GM10847 (cell line): Measurements from ENCODE around the gene ZMAT5.

Source experiments
- POLR2A ChIP-seq: IDR thresholded peaks from 2 replicates; pipeline ENCODE4 v1.6.1; 2011; ENCODE audit not compliant: insufficient read length; ENCODE audit errors: extremely low read depth

Gene ZMAT5

DNA sequence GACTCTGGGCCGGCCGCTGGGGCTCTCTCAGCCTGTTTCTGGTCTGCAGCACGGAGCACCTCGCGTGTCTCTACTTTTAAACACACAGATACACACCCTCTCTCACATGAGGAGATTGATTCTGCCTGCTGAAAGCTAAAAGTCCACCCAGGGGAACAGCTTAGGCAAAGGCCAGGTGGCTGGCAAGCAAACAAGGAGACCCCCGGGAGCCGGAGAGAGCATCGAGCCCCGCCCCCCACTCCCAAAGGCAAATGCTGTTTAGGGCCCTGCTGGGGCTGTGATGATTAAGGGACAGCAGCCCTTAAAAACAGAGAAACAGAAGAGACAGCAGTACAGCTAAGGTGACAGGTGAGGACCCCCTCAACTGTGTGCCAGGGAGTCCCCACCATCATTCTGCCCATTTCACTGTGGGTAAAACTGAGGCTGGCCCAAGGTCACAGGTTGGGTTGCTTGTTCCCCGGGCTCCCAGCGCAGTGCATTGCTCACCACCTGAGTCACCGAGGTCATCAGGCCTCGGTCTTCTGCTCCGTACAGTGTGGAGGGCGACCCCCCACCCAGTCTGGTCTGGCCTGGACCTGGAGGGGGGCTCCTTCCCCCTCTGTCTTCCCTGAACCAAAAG lies 40.2 kb downstream of the ZMAT5 start:
- no peak for TF ChIP-seq POLR2A

DNA sequence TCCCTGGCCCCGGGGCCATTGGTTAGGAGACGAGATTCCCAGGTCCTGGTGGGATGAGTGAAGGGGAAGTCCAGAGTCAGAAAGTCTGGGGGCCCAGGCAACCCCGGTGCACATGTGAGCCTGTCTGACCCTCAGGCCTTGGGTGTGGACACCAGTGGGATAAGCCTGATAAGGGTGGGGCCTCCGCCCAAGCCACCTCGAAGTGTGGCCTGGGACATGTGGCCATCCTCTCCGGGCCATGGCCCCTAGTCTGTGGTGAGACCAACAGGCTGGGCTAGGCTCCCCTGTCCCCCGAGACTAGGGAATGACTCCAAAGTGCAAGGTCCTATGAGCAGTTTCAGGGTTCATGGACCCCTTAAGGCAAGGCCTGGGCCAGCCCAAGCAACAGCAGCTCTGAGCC lies 40.7 kb downstream of the ZMAT5 start:
- no peak for TF ChIP-seq POLR2A

DNA sequence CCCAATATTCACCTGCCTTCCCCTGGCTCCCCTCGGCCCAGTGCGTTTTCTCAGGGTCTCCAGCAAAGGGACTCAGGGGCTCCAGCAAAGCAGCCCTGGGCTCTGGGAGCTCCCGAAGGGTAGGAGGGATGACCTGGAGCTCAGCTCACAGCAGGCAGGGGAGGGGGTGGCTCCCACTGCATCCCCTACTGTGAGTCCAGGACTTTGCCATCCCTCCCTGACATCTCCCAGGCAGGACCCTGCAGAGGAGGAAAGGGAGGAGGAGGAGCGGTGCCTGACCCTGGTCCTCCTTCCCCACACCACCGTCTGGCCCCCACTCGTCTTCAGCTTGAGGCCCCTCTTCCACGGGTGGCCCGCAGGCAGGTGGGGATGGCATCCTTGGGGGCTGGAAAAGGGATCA lies 42.0 kb downstream of the ZMAT5 start:
- TF ChIP-seq POLR2A = no peak

DNA sequence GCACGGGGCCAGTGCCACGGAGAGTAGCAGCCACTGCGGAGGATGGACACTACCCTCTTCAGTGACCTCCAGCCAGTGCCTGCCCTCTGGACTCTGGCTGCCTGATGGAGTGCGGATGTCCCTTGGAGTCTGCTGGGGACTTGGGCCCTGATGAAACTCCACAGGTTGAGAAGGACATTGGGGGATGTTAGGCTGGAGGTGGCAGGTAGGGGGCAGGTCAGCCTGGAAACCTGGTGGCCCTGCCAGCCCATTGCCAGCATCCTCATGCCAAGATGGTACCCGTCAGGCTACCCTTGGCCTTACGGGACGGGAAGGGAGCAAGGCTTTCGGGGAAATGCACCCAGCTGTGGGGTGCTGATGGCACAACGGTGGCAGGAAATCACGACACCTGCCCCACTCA lies 43.0 kb downstream of the ZMAT5 start:
- no peak for TF ChIP-seq POLR2A

DNA sequence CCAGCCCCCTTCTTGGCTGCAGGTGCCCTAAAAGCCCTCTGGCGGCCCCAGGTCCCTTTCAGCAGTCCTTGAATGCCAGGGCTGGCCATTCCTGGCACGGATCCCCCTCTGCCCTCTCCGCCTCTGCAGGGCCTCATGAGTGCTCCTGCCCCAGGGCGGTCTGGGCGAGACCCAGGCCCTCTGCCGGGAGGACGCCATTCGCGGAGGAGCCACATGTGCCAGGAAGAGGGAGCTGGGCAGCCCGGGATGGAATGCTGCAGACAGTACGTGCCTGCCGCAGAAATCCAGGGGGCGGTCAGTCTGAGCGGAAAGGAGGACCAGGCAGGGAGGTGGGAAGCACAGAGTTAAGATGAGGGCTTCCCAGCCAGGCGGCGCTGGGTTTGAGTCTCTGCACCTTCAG lies 44.2 kb downstream of the ZMAT5 start:
- TF ChIP-seq POLR2A = no peak

DNA sequence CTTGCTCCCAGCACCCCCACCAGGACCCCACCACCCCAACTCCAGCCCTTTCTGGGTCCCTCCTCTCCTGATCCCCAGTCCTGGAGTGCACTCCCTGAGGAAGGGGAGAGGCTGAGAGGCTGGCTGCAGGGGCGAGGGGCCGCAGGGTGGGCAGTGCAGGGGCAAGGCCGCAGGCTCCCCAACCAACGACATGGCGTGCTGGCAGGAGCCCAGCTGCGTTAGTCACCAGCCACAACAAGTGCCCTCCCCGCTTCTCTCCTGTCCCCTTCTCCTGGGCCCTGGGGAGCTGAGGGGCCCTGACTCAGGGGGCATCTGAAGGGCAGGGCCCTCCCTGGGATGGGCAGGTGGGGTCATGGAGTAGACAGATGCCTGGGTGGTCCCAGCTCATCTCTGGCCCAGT lies 44.7 kb downstream of the ZMAT5 start:
- no peak for TF ChIP-seq POLR2A

DNA sequence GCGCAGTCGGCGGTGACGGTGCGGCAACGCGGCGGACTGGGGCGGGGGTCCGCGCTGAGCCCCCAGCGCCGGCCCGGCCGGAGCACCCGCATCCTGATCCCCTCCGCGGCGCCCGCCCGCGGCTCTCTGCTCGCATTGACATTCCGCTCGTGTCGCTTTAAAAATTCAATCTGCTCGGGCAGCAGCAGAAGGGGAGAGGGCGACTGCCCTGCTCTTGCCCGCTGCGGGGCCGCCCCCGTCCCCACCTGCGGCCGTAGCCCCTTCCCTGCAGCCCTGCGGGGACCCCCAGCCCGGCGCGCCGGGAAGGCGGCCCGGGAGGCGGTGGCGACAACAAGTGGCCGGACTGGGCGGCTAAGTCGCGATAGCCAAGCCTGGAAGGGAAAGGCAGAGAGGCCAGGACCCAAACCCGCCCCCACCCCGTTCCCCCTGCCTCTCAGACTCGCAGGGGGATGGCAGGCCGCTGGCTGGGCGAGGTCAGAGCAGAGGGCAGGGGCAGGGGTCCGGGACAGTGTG lies 45.9 kb downstream of the ZMAT5 start:
- TF ChIP-seq POLR2A = no peak

DNA sequence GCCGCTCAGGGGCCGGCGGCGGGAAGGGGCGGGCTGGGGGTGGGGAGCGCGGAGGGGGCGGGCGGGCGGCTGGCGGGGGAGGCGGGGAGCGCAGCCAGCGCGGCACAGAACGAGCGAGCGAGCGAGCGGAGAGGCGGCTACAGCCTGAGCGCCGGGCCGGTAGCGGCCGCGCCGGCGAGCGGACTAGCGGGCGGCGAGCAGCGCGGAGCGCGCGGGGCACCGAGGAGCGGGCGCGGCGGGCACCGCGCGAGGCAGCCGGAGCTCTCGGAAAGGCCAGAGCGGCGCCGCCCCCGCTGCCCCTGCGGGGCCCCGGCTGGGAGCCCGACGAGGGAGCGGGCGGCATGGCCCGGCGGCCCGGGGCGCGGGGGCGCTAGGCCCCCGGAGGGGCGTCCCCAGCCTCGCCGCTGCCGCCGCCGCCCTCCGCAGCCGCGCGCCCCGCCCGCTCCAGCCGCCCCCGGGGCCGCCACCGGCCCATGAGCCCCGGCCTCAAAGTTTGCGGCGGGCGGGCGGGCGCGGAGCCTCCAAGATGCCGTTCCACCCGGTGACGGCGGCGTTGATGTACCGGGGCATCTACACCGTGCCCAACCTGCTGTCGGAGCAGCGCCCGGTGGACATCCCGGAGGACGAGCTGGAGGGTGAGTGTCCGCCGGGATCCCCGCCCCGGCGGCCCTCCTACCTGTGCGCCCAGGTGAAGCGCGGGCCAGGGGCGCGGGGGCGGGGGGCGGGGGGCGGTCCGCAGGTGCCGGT lies 46.7 kb downstream of the ZMAT5 start, which contains the start of gene CABP7:
Gene CABP7, plus strand, starts transcription at position 105 of the 747 bp plus-strand sequence. Its CDS starts 422 bp downstream, at position 527.
- TF ChIP-seq POLR2A = no peak

DNA sequence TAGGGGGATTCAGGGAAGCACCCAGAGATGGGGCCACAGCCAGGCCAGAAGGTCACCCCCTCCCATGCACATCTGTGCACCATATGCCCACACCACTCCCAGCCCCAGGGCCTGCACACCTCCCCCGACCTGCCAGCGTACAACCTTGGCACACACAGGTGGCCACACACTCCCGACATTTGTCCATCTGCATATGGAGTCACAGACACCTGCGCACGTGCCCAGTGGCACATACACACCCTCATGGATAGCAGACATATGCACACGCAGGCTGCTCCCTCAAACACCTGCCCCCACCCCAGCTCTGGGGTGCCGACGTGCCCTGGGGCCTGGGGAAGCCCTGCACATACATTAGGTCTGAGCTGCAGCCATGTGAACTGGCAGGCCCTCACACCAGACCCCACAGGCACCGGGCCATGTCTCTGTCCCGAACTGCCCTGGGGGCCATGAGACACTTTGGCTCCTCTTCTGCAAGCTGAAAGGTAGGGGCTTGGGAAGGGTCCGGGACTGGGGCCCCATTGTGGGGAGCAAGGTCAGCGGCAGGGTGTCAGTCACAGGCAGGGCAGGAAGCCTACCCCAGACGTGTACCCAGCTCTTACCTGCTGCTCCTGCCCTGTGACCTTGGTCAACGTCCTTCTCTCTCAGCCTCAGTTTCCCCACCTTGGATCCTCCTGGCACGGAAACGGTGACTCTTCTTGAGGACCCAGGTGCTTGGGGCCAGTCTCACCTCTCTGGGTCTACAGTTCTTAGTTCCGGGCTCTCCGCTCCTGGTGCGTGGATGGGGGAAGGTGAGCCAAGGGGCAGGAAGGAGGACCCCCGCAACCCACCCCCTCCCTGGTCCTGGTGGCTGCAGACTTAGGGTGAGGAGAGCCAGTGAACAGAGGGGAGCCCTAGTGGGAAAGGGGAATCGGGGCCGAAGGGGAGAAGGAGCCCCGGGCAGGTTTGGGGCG lies 47.6 kb downstream of the ZMAT5 start:
- no peak for TF ChIP-seq POLR2A

DNA sequence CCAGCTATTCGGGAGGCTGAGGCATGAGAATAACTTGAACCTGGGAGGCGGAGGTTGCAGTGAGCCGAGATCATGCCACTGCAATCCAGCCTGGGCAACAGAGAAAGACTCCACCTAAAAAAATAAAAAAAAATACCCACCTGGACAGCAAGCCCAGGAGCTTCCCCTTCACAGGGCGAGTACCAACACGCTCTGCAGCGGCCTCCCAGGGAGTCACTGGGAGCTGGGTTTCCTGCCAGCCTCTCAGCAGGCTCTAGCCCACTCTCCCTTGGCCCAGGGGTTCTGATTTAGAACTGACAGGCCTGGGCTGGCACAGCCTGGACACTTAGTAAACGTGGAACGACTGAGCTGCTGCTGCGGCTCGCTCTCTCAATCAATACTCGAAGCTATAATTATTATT lies 49.0 kb downstream of the ZMAT5 start:
- TF ChIP-seq POLR2A = no peak

DNA sequence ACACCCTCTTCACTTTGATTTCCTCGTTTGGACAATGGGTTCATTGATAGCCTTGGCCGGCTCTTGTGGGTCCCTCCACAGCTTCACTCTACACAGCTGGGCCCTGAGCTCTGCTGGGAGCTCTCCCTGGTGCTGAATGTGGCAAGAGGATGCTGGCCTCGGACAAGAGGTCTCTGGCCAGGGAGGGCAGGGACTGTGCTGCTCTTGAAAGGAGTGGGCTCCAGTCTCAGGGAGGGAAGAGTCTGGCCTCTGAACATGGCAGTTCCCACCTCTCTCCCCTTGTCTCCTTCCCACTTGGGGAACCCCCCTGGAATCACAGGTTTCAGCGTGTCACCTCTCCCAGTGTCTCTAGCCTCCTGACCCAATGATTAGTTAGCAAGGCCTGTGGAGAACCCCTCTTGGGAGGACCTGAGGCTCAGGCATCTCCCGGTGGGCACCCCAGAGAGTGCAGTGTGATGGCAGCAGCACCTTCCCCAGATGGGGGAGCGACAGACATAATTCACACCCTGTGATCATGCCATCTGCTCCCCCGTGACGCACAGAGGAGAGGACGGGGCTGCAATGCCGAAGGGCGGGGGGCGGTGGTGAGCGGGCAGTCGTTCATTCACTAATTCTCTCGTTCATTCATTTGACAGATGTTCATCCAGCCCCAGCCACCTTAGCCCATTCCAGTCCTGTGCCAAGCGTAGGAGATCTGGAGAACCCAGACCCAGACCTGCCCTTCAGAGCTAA lies 49.8 kb downstream of the ZMAT5 start:
- no peak for TF ChIP-seq POLR2A

DNA sequence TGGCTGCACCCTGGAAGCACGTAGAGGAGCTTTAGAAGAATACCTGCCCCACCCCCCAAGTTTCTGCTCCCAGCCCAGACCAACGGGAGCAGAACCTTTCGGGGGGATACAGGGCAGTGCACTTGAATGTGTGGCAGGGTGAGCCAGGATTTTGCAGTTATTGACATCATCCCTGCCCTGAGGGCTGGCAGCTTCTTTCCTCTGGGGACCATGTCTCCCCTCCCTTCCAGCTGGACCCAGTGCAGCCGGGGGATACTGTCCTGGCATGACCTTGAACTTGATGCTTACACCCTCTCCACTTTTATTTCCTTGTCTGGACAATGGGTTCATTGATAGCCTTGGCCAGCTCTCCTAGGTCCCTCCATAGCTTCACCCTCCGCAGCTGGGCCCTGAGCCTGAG lies 51.1 kb downstream of the ZMAT5 start:
- no peak for TF ChIP-seq POLR2A

DNA sequence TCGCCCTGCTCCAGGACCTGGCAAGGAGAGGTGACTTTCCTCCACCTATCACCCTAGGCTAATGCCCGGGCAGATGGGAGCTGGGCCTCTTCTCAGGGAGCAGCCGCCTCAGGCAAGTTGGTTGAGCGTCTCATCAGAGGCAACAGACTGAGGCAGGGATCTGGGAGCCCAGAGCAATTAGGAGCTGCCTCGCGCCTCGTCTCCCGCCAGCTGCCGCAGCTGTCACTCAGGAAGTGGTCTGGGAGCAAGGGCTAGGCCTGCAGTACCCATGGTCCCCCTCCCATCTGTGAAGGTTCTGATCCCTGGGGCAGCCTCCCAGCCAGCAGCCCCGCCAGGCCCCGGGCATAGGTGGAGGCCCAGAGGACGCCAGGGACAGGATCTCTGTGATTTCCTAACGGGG lies 51.6 kb downstream of the ZMAT5 start:
- TF ChIP-seq POLR2A = no peak

DNA sequence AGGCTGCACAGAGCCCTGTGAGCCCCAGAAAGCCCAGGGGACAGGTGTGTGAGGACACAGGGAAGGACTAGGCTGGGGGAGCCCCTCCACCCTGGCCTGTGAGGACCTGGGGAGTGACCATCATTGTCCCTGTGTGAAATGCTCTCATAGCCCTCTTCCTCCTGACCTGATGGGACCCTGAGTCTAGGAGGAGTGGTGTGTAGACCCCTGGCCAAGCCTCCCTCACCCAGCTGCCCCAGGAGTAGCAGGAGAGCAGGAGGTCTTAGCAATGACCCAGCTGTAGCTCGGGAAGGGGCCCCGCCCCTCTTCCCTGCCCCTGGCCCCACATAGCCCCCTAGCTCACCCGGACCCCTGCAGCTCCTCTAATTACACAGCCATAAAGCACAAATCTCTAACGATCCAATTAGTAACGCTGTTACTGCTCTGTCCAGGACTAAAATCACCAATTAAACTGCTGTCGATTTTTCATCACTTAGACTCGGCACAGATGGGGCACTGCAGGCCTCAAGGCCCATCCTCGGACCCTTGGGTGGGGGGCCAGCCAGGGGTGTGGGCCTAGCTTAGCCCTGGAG lies 53.6 kb downstream of the ZMAT5 start:
- no peak for TF ChIP-seq POLR2A
